GM18505 (cell line): Measurements from ENCODE around the gene DNASE2B.

ENCODE experiments used
- ATAC-seq: cut with Tn5 transposase; IDR thresholded peaks from one replicate; pipeline ENCODE4 v1.9.1; 2021; ENCODE audit not compliant: unreplicated experiment
- POLR2A ChIP-seq: IDR thresholded peaks from 4 replicates; pipeline ENCODE4 v1.6.1; 2011; ENCODE audit warnings: borderline replicate concordance; ENCODE audit not compliant: insufficient read depth, insufficient read length; ENCODE audit errors: extremely low read depth

DNASE2B gene

GRCh38 chr1:84385347-84385746 lies 12.9 kb upstream of the DNASE2B start:
- ATAC-seq: no peak
- TF ChIP-seq POLR2A: no peak

GRCh38 chr1:84386716-84387479 lies 11.4 kb upstream of the DNASE2B start:
- ATAC-seq: no peak
- TF ChIP-seq POLR2A: no peak

- no peak for ATAC-seq
- TF ChIP-seq POLR2A: no peak
These were observed 10.7 kb upstream of the DNASE2B start for GRCh38 chr1:84387480-84388163.

GRCh38 chr1:84390226-84390625 lies 8.1 kb upstream of the DNASE2B start:
- no peak for ATAC-seq
- TF ChIP-seq POLR2A: no peak

- no peak for ATAC-seq
- no peak for TF ChIP-seq POLR2A
These were observed 2.9 kb downstream of the DNASE2B start for GRCh38 chr1:84401156-84401555.

GRCh38 chr1:84402060-84402459 lies 3.8 kb downstream of the DNASE2B start:
- TF ChIP-seq POLR2A: no peak
- ATAC-seq: no peak

GRCh38 chr1:84402501-84402900 lies 4.2 kb downstream of the DNASE2B start:
- no peak for TF ChIP-seq POLR2A
- ATAC-seq: no peak

- no peak for TF ChIP-seq POLR2A
- ATAC-seq: no peak
These were observed 5.1 kb downstream of the DNASE2B start for GRCh38 chr1:84403347-84403746.

GRCh38 chr1:84406346-84406861 lies 8.1 kb downstream of the DNASE2B start:
- ATAC-seq: no peak
- no peak for TF ChIP-seq POLR2A

- no peak for TF ChIP-seq POLR2A
- no peak for ATAC-seq
These were observed 9.2 kb downstream of the DNASE2B start for GRCh38 chr1:84407524-84407923.

- TF ChIP-seq POLR2A: no peak
- ATAC-seq: no peak
These were observed 9.7 kb downstream of the DNASE2B start for GRCh38 chr1:84407958-84408422.

GRCh38 chr1:84409888-84410287 lies 11.6 kb downstream of the DNASE2B start:
- ATAC-seq: no peak
- TF ChIP-seq POLR2A: no peak

GRCh38 chr1:84410328-84411095 lies 12.2 kb downstream of the DNASE2B start:
- no peak for TF ChIP-seq POLR2A
- ATAC-seq: no peak
